ENCODE measurements around the gene MLKL.

MLKL gene

GRCh38 chr16:74713876-74714275 is 13.2 kb upstream of the MLKL start:
- Histone ChIP-seq H3K4me1 (no peaks in the 10 kb centered on the region), H3K36me3 (no peaks in the 10 kb centered on the region), H3K27me3 (no peaks in the 10 kb centered on the region), H3K4me3 (ENCODE audit: low read depth, low read length) (no peak overlapping the region), H3K9me3 (no peaks in the 10 kb centered on the region)
- no peak for DNase-seq
- TF ChIP-seq CTCF (IDR thresholded peaks at IDR 0.05; ENCODE audit: low read depth, low read length), result no peak

- Histone ChIP-seq H3K36me3 (no peaks in the 10 kb centered on the region), H3K27me3 (no peaks in the 10 kb centered on the region), H3K9me3 (no peaks in the 10 kb centered on the region), H3K4me3 (ENCODE audit: low read depth, low read length) (no peak overlapping the region), H3K4me1 (no peaks in the 10 kb centered on the region)
- no peak for TF ChIP-seq CTCF (IDR thresholded peaks at IDR 0.05; ENCODE audit: low read depth, low read length)
- no peak for DNase-seq
Measured at GRCh38 chr16:74713325-74713724, 12.7 kb upstream of the MLKL start.

GRCh38 chr16:74711938-74712337 is 11.3 kb upstream of the MLKL start:
- TF ChIP-seq CTCF (IDR thresholded peaks at IDR 0.05; ENCODE audit: low read depth, low read length), result no peak
- Histone ChIP-seq H3K27me3 (no peaks in the 10 kb centered on the region), H3K36me3 (no peaks in the 10 kb centered on the region), H3K4me3 (ENCODE audit: low read depth, low read length) (no peak overlapping the region), H3K4me1 (no peaks in the 10 kb centered on the region), H3K9me3 (no peaks in the 10 kb centered on the region)
- DNase-seq, result no peak

- H3K4me3 ChIP-seq (ENCODE audit: low read depth, low read length), result no peak overlapping the region
- no peaks in the 10 kb centered on the region for H3K27me3 ChIP-seq
- TF ChIP-seq CTCF (IDR thresholded peaks at IDR 0.05; ENCODE audit: low read depth, low read length), result no peak
- H3K36me3 ChIP-seq, result no peaks in the 10 kb centered on the region
- no peak for DNase-seq
- H3K9me3 ChIP-seq, result no peaks in the 10 kb centered on the region
- H3K4me1 ChIP-seq, result no peaks in the 10 kb centered on the region
Measured at GRCh38 chr16:74710401-74710800, 9.7 kb upstream of the MLKL start.

- no peak overlapping the region for H3K4me3 ChIP-seq (ENCODE audit: low read depth, low read length)
- H3K27me3 ChIP-seq, result no peaks in the 10 kb centered on the region
- H3K9me3 ChIP-seq, result no peaks in the 10 kb centered on the region
- peak; percentile 79 for DNase-seq
- H3K36me3 ChIP-seq, result no peaks in the 10 kb centered on the region
- TF ChIP-seq CTCF (IDR thresholded peaks at IDR 0.05; ENCODE audit: low read depth, low read length), result peak; percentile 99
- H3K4me1 ChIP-seq, result no peaks in the 10 kb centered on the region
Measured at GRCh38 chr16:74709441-74709877, 8.8 kb upstream of the MLKL start.

GRCh38 chr16:74700116-74700437 is 585 bp downstream of the MLKL start:
- no peak for DNase-seq
- no peak for TF ChIP-seq CTCF (IDR thresholded peaks at IDR 0.05; ENCODE audit: low read depth, low read length)
- H3K27me3 ChIP-seq, result peaks cover 17% of the 10 kb centered on the region
- H3K4me3 ChIP-seq (ENCODE audit: low read depth, low read length), result peak overlapping the region; percentile 71
- H3K4me1 ChIP-seq, result no peaks in the 10 kb centered on the region
- no peaks in the 10 kb centered on the region for H3K9me3 ChIP-seq
- H3K36me3 ChIP-seq, result no peaks in the 10 kb centered on the region
